Stimulated activated CD4-positive, alpha-beta T cell treated with anti-CD3 and anti-CD28 coated beads, Interleukin-1b, Interleukin-23, amount 100 ng/mL, for 4 hours (primary cell): ENCODE results near the gene FMNL2.

ENCODE experiments used
- DNase-seq, 2 donors: peaks; one replicate each; pipeline ENCODE4 v3.0.0-alpha.2; 2020; ENCODE audit warnings: low read depth in 2 of 2

Gene FMNL2

DNA sequence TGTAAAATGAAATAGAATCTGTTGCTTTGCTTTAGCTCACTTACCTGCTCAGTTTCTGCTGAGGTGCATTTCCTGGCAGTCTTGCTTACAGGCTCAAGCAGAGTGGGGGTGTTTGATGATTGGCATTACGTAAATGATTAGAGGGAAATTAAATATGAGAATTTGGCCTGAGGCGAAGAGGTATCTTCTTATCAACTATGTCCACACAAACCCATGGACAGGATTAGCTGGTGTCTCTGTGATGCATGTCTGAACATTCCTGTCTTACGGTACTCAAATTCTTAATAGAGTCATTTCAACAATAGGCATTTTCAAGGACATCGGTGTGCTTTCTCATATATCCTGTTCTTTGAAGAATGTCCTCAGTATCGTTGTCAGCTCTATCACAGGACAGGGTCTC is 280.2 kb downstream of the FMNL2 start:
- no peak for DNase-seq

GRCh38 chr2:152617456-152618192 is 282.6 kb downstream of the FMNL2 start:
- no peak for DNase-seq

- DNase-seq: no peak
Observed at GRCh38 chr2:152618193-152618564, 283.2 kb downstream of the FMNL2 start.

- DNase-seq: no peak
Observed at GRCh38 chr2:152620208-152620607, 285.2 kb downstream of the FMNL2 start.

DNA sequence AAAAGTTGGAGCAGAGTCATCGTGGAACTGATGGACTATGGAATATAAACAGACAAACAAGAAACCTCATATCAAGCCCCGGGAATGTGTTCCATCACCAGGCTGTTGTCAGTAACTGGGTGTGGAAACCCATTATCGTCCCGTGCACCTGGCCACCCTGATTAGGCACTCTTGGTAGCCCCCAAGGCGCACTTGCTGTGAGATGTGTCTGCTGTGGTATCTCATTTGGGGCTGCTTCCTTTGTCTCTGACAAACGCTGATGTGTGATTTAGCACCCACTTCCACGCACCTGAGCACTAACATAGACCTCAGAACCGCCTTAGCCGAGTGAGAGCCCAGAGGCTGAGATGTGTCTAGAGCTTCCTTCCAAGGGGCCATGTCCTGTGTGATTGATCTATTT is 286.0 kb downstream of the FMNL2 start:
- no peak for DNase-seq

- no peak for DNase-seq
Observed at GRCh38 chr2:152622219-152622618, 287.2 kb downstream of the FMNL2 start.

DNA sequence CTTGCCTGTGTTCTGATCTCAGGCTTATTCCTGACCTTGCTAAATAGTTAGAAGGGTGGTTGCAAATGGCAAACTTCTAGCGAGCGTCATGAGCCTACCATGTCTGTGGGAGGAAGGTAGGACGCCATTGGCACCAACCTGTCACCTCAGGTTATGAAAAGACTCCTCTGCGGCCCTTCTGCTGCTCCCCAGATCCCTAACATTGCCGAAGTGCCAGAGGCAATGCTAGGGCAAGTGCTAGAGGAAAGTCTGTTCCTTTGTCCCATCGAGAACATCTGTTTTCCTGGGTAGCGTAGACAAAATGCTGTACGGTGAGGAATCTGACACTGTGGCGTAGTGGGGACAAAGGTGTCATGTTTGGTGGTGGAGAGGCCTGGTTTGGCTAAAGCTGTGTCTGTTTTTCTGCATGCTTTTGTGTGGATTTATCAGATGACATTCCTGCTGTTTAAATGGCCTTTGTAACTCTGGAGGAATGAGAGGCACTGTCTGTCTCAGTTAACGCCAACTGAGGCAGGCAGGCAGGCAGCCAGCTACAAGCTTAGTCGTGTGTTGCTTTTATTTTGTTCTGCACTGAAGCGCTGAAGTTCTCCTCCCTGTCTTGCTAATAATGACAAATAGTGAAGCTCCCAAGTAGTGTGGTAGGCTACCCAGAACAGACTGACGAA is 288.2 kb downstream of the FMNL2 start:
- DNase-seq: no peak

GRCh38 chr2:152623775-152624174 is 288.8 kb downstream of the FMNL2 start:
- no peak for DNase-seq

GRCh38 chr2:152624805-152625204 is 289.8 kb downstream of the FMNL2 start:
- DNase-seq: no peak

DNA sequence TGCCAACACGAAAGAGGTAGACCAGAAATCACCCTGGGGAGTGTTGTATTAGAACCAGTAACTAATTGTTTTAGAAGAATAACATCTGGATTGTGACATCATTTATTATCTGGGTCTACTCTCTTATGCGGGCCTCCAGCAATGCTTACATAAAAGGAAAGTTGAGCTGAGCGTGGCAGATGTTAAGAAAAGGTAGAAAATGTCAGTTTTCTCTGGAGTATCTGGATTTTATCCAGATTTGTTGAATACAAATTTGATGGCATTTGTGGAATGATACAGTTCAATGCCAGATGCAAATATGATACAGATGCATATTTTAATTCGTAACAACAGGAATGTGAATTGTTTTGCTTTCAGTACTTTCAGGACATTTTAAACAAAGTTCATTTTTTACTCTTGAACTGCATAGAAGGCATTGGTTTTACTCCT is 292.0 kb downstream of the FMNL2 start:
- DNase-seq: no peak

DNA sequence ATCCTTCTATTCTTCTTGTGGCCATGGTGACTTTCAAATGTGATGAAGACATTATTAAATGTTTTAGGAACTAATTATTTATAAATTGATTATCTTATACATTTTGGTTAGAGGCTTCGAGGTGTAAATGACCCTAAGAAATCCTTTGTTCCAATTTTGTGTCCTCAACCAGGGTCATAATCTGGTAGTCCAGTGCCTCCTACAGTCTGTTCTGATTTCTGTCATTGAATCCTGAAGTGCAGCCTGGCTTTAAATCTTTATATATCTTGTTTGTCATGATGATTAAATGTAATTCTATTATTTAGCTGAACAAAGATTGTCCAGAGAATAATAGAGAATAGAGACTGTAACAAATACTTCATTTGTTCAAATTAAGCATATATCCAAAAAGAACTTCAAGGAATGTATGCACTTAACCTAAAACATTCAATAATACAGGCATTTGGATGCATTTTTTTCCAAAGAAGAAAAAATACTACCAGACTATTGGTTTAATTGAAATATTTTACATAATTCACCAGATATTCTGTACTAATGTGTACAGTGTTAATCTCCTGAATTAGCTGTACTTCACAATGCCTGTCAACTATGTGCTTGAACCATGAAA is 292.5 kb downstream of the FMNL2 start:
- no peak for DNase-seq

DNA sequence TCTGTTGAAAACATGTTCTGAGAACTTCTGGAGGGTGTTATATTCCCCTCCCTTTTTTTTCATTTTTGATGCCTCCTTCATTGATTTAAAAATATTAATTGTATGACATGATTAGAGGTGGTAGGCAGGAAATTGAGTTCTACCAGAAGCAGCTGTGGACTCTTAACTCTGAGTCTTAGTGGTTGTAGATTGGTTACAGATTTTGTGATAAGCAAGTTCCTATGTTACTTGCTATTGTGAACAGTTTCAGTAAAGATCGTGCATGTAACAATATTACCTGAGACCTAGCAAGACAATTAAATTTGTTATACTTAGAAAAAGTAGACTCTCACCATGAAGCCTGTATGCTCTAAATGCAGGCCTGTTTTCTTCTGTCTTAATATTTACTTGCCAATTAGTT is 294.2 kb downstream of the FMNL2 start:
- no peak for DNase-seq

DNA sequence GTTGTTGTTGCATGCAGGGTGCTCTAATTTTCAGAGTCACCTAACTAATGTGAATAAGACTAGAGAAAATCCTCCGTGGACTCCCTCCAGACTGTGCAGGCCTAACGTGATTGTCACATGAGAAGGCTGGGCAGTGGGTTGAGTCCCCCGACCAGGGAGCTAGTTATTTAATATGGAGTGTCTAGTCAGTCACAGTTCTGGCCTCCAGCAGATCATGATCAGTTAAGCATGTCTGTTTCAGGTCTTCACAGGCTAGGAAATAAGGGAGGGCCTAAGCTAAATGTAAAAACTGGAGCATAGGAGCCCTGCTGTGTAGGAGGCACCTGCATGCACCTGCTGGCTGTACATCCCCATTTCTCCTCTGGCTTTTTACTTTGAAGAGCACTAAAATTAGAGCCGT is 295.5 kb downstream of the FMNL2 start:
- DNase-seq: no peak

DNA sequence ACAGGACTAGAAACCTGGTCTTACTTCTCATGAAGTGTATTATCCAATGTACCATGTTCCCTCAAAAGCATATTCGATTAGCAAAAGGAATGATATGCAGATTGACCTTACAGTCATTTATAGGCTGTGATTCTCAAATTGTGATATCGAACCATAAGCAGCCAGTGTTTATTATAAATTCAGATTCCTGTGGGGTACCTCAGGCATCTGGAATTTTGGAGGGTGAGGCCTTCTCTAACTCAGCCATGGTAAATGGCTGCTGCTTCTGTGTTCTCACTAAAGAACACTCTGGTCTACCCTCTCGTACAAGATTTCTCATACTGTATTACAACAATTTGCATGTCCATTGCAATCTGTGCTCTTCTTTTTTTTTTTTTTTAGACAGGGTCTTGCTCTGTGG is 297.8 kb downstream of the FMNL2 start:
- DNase-seq: no peak

DNA sequence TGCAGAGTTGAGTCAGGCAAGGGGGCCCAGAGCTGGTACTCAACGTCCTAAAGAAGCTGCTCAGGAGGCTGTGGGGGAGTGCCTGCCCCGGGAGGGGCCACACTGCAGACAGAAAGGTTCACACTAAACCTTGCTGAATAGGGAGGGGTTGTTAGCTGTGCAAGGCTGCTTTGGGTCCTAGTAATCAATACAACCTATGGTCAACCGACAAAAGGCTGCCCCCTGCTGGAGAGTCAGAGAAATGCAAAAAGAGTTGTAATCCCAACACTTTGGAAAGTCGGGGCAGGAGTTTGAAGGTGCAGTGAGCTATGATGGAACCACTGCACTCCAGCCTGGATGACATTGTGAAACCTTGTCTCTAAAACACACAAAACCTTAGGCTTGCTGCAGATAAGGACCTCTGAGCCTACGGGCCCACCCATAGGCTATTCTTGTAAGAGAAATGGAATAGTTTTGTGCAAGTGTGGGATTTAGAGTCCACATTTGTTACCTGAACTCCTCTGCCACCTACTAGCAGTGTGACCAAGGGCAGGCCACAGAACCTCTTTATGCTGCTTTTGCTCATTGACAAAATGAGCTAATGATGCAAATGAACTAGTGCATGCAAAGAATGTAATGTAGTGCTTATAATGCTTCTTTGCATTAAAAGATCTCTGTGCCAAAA is 300.8 kb downstream of the FMNL2 start:
- peak; percentile 39 to 58 for DNase-seq

DNA sequence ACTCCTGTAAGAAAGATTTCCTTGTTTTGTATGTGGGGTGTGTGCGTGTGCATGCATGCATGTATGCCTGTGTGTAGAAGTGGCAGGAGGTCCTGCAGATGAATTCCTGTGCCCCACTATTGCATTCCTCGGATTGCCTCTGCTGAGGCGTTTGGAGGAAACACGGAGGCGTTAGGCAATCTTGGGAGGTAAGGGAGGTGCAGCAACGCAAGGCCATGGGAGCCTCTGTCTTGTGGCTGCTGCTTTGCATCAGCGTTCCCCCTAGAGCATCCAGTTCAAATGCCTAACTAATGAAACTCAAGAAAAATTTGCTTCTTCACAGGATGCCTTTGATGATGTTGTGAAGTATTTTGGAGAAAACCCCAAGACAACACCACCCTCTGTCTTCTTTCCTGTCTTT is 302.3 kb downstream of the FMNL2 start:
- DNase-seq: no peak

DNA sequence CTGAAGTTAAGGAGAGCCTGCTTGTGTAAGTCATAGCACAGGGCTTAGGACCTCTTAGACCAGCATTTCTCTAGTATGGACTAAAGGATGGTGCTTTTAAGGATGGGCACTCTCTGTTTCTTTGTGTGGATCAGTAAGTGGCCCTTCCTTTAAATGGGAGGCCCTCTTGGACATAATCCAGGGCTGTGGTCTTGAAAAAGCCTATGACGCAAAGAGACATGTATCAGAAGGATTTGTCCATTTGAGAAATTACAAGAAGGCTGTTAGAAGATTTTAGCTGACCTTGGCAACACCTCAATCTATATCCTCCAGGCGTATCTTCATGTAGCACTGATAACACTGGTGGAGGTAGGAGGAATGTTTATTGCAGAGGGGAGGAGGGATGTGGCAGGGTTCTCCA is 303.1 kb downstream of the FMNL2 start:
- no peak for DNase-seq

GRCh38 chr2:152638590-152638989 is 303.6 kb downstream of the FMNL2 start:
- DNase-seq: no peak

GRCh38 chr2:152644189-152644873 is 309.4 kb downstream of the FMNL2 start:
- no peak for DNase-seq

DNA sequence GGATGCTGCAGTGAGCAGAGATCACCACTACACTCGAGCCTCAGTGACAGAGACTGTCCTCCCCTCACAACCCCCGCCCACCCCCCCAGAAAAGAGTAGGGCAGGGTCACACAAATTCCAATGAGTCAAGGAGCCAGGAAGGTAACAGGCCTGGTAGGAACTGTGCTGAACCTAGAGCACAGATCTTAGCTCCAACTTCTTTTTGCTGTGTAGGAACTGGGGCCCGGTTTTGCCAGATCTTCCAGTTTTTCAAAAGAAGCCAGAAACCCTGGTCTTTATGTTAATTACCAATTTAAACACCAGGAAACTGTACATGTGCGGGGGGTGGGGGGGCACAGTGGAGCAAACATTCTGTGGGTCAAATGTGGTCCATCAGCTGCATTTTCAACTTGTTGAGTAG is 311.3 kb downstream of the FMNL2 start:
- DNase-seq: no peak

GRCh38 chr2:152646775-152647174 is 311.8 kb downstream of the FMNL2 start:
- no peak for DNase-seq

DNA sequence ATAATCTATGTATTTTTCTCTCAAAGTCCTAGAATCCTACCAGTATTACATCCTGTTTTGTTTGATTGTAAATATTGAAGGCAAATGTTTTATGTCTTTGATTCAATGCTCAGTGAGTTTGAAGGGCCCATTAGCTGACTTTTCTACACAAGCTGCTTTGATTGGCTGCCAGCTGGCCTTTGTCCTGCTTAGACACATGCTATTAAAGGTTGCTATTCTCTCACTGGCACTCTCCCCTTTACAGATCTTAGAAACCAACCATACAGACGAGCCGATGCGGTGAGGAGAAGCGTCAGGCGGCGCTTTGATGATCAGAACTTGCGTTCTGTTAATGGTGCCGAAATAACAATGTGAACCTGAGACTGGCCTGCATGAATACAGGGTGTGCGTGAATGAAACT is 312.6 kb downstream of the FMNL2 start:
- DNase-seq: no peak
